Stomach (tissue), 9 donors: Measurements from ENCODE around the gene RPL21. TPM values are rescaled to one million over a fixed set of nuclear protein-coding genes. Genes with fewer than 3 reads are reported as not detected.
"Not testable (repeated sequence)": the region's sequence is repeated elsewhere in the genome, so short reads cannot be mapped to it uniquely, and the experiment has no call there.

Source experiments
- DNase-seq, 2 donors: peaks; one replicate each; pipeline versions ENCODE4 v3.0.0 to v3.0.0-alpha.2; 2013 to 2019
- H3K27ac ChIP-seq, 5 donors: fragments of 200-600 bp in 4 of 5; sonication (generic) in 4 of 5; one replicate each; pipeline ENCODE4 v1.5.1; 2013 to 2019; ENCODE audit warnings: mild to moderate bottlenecking in 1 of 5, moderate library complexity in 1 of 5
- H3K27me3 ChIP-seq, 3 donors: fragments of 200-600 bp; sonication (generic); one replicate each; pipeline ENCODE4 v1.5.1; 2017 to 2019; ENCODE audit warnings: mixed run types in 1 of 3
- H3K36me3 ChIP-seq, 4 donors: fragments of 200-600 bp; sonication (generic); 1 replicate in 3 of 4; 2 replicates in 1 of 4; pipeline ENCODE4 v1.5.1; 2016 to 2019
- H3K4me1 ChIP-seq, 4 donors: fragments of 200-600 bp; sonication (generic); one replicate each; pipeline ENCODE4 v1.5.1; 2016 to 2019
- H3K4me3 ChIP-seq, 4 donors: fragments of 200-600 bp; sonication (generic) in 3 of 4; one replicate each; pipeline ENCODE4 v1.5.1; 2016 to 2019; ENCODE audit warnings: mild to moderate bottlenecking in 1 of 4
- H3K9me3 ChIP-seq, 4 donors: fragments of 200-600 bp; sonication (generic); one replicate each; pipeline ENCODE4 v1.5.1; 2016 to 2019
- CTCF ChIP-seq, 7 experiments: fragments of 450-650 bp in 4 of 7; fragments of 200-600 bp in 3 of 7; sonication (generic) in 3 of 7; IDR thresholded peaks; one replicate each; pipeline ENCODE4 v1.5.1; 2016 to 2019; ENCODE audit warnings: antibody characterized with exemption in 7 of 7, control low read depth in 2 of 7, mild to moderate bottlenecking in 1 of 7
- EP300 ChIP-seq: sonication (generic); formaldehyde crosslinking; IDR thresholded peaks from one replicate; pipeline ENCODE4 v1.6.1; 2017; ENCODE audit warnings: antibody characterized with exemption
- POLR2A ChIP-seq, 4 donors: fragments of 450-650 bp; IDR thresholded peaks; one replicate each; pipeline ENCODE4 v1.6.1; 2016; ENCODE audit warnings: antibody characterized with exemption in 4 of 4, control low read depth in 2 of 4, mild to moderate bottlenecking in 1 of 4, moderate library complexity in 1 of 4
- POLR2AphosphoS5 ChIP-seq, 3 donors: sonication (generic); formaldehyde crosslinking; IDR thresholded peaks; one replicate each; pipeline ENCODE4 v1.6.1; 2016; ENCODE audit warnings: antibody characterized with exemption in 3 of 3
- WGBS, 5 donors: extraction: QIAGEN DNeasy Blood & Tissue Kit in 3 of 5; methylation state at CpG; one replicate each; pipeline versions ENCODE4 v1.1.5 to v1.1.7; 2013 to 2018; 5-methylcytosine and 5-hydroxymethylcytosine counted together
- intact Hi-C: fragments of 100-400 bp; cut with DNase I; formaldehyde crosslinking; loops from one replicate; pipeline ENCODE4 v1.15.1; 2023; ENCODE audit warnings: low total_unique reads
- polyA plus RNA-seq, 3 donors: library from polyadenylated mRNA; stranded (reverse); fragments of 200-250 nt; gene quantifications; one replicate each; pipeline ENCODE4 v1.2.3, GENCODE V29; 2013
- total RNA-seq, 5 donors: library from RNA; depleted of rRNA; stranded (reverse); fragments of >200 nt; gene quantifications; one replicate each; pipeline versions ENCODE4 v1.1.0 to v1.2.3, GENCODE V29; 2014 to 2016
- donor health status: healthy with polysubstance abuse.
- donor health status: Bipolar disorder and iron deficiency.
- donor health status: healthy.

The RPL21 gene
- total and polyA plus RNA-seq, 8 donors: 338 to 2,038 (median 966) TPM

- H3K9me3 ChIP-seq: no peaks in the 10 kb centered on the region
- intact Hi-C loops: no loop called here
- H3K27me3 ChIP-seq: no peaks in the 10 kb centered on the region
- H3K4me3 ChIP-seq: no peak overlapping the region
- H3K36me3 ChIP-seq: no peaks in the 10 kb centered on the region
- 82 to 91% (median 88%) methylated on average over 4 of the region's 4 CpGs for WGBS, 5 donors
- DNase-seq: no peak
- H3K27ac ChIP-seq: no peak overlapping the region
- H3K4me1 ChIP-seq: no peaks in the 10 kb centered on the region
- TF ChIP-seq POLR2A (IDR thresholded peaks at IDR 0.05) (no peak), CTCF (IDR thresholded peaks at IDR 0.05) (no peak), POLR2AphosphoS5 (IDR thresholded peaks at IDR 0.05) (no peak), EP300 (no peak)
These were observed 39.4 kb downstream of the RPL21 start for GRCh38 chr13:27290715-27291114.

GRCh38 chr13:27291967-27292366, 40.6 kb downstream of the RPL21 start:
- DNase-seq, H3K27ac ChIP-seq, H3K36me3 ChIP-seq, H3K4me3 ChIP-seq, H3K9me3 ChIP-seq, intact Hi-C loops, H3K27me3 ChIP-seq, H3K4me1 ChIP-seq: not testable (repeated sequence)
- WGBS, 5 donors: 84 to 98% (median 91%) methylated on average over 6 to 8 of the region's 8 CpGs

GRCh38 chr13:27293076-27293691, 41.8 kb downstream of the RPL21 start:
- intact Hi-C loops: no loop called here
- 67 to 75% (median 69%) methylated on average over 8 of the region's 8 CpGs for WGBS, 5 donors

GRCh38 chr13:27293873-27294515, 42.6 kb downstream of the RPL21 start:
- intact Hi-C loops: no loop called here
- WGBS, 5 donors: 45 to 72% (median 67%) methylated on average over 4 of the region's 4 CpGs
- H3K4me3 ChIP-seq: no peak overlapping the region
- H3K27ac ChIP-seq: no peak overlapping the region
- TF ChIP-seq EP300 (no peak), CTCF (IDR thresholded peaks at IDR 0.05) (no peak), POLR2AphosphoS5 (IDR thresholded peaks at IDR 0.05) (no peak), POLR2A (IDR thresholded peaks at IDR 0.05) (no peak)
- no peak for DNase-seq
- H3K36me3 ChIP-seq: no peaks in the 10 kb centered on the region
- no peaks in the 10 kb centered on the region for H3K9me3 ChIP-seq
- H3K4me1 ChIP-seq: no peaks in the 10 kb centered on the region
- no peaks in the 10 kb centered on the region for H3K27me3 ChIP-seq

More at GRCh38 chr13:27293076-27293691, 41.8 kb downstream of the RPL21 start:
- TF ChIP-seq CTCF (IDR thresholded peaks at IDR 0.05) (no peak), EP300 (no peak)
- Histone ChIP-seq H3K4me1 (no peaks in the 10 kb centered on the region), H3K9me3 (no peaks in the 10 kb centered on the region), H3K27me3 (no peaks in the 10 kb centered on the region), H3K27ac (no peak overlapping the region), H3K4me3 (no peak overlapping the region), H3K36me3 (no peaks in the 10 kb centered on the region)
- no peak for DNase-seq

GRCh38 chr13:27295096-27295495, 43.7 kb downstream of the RPL21 start:
- Histone ChIP-seq H3K9me3 (no peaks in the 10 kb centered on the region), H3K4me1 (no peaks in the 10 kb centered on the region), H3K4me3 (no peak overlapping the region), H3K36me3 (no peaks in the 10 kb centered on the region), H3K27me3 (no peaks in the 10 kb centered on the region), H3K27ac (no peak overlapping the region)
- DNase-seq: no peak
- 82 to 90% (median 87%) methylated on average over 7 of the region's 7 CpGs for WGBS, 5 donors
- intact Hi-C loops: no loop called here
- TF ChIP-seq EP300 (no peak), CTCF (IDR thresholded peaks at IDR 0.05) (no peak), POLR2AphosphoS5 (IDR thresholded peaks at IDR 0.05) (no peak), POLR2A (IDR thresholded peaks at IDR 0.05) (no peak)
